Neural cell (in vitro differentiated cells): ENCODE measurements around the gene NOP9. TPM values are rescaled to one million over a fixed set of nuclear protein-coding genes. Genes with fewer than 3 reads are reported as not detected.

Source experiments
- H2AFZ ChIP-seq: fragments of 200-600, 300-800 bp; sonication (generic), shearing (Covaris generic); 2 replicates; pipeline ENCODE4 v1.6.0; 2014; ENCODE audit warnings: low read depth, mild to moderate bottlenecking, antibody characterized with exemption, low read length, moderate library complexity
- H3F3A ChIP-seq: fragments of 200-600 bp; shearing (Covaris generic); 2 replicates; pipeline ENCODE4 v1.6.1; 2016; ENCODE audit warnings: mild to moderate bottlenecking, moderate library complexity, mixed read lengths, antibody characterized with exemption, low read length; ENCODE audit not compliant: insufficient read depth, poor library complexity, severe bottlenecking
- H3K27ac ChIP-seq: fragments of 200-600, 300-800 bp; sonication (generic), shearing (Covaris generic); 2 replicates; pipeline ENCODE4 v1.5.1; 2014; ENCODE audit warnings: mild to moderate bottlenecking, low read length, moderate library complexity
- H3K27me3 ChIP-seq: fragments of 300-800, 200-600 bp; sonication (generic), shearing (Covaris generic); 2 replicates; pipeline ENCODE4 v1.6.0; 2014; ENCODE audit warnings: mild to moderate bottlenecking, low read depth, low read length, moderate library complexity; ENCODE audit not compliant: insufficient read depth
- H3K36me3 ChIP-seq: fragments of 300-800, 200-600 bp; sonication (generic), shearing (Covaris generic); 2 replicates; pipeline ENCODE4 v1.5.1; 2014; ENCODE audit warnings: mild to moderate bottlenecking, antibody characterized with exemption, low read length, moderate library complexity; ENCODE audit not compliant: insufficient read depth
- H3K4me2 ChIP-seq: fragments of 300-800, 200-600 bp; sonication (generic), shearing (Covaris generic); 2 replicates; pipeline ENCODE4 v1.6.0; 2014; ENCODE audit warnings: mild to moderate bottlenecking, low read length
- H3K4me3 ChIP-seq: fragments of 300-800, 200-600 bp; sonication (generic), shearing (Covaris generic); 2 replicates; pipeline ENCODE4 v1.5.1; 2014; ENCODE audit warnings: mild to moderate bottlenecking, low read length, moderate library complexity
- H3K79me2 ChIP-seq: fragments of 200-600 bp; shearing (Covaris generic); replicated peaks from 2 replicates; pipeline ENCODE4 v1.6.0; 2014; ENCODE audit warnings: mild to moderate bottlenecking, low read length, moderate library complexity; ENCODE audit not compliant: insufficient read depth
- H3K9ac ChIP-seq: fragments of 300-800, 200-600 bp; sonication (generic), shearing (Covaris generic); 2 replicates; pipeline ENCODE4 v1.6.1; 2016; ENCODE audit warnings: mild to moderate bottlenecking, low read length, mixed read lengths
- H3K9me2 ChIP-seq: fragments of 200-600 bp; shearing (Covaris generic); 2 replicates; pipeline ENCODE4 v1.6.1; 2016; ENCODE audit warnings: mild to moderate bottlenecking, low read length, mixed read lengths; ENCODE audit not compliant: insufficient read depth
- H3K9me3 ChIP-seq: fragments of 200-600, 300-800 bp; sonication (generic), shearing (Covaris generic); 2 replicates; pipeline ENCODE4 v1.6.1; 2016; ENCODE audit warnings: mild to moderate bottlenecking, mixed run types, low read length, moderate library complexity, mixed read lengths
- H4K20me1 ChIP-seq: fragments of 200-600 bp; shearing (Covaris generic); 2 replicates; pipeline ENCODE4 v1.6.1; 2016; ENCODE audit warnings: mild to moderate bottlenecking, mixed run types; ENCODE audit not compliant: insufficient read depth
- EP300 ChIP-seq: fragments of 450-650 bp; conservative IDR thresholded peaks from 2 replicates; pipeline ENCODE4 v1.6.1; 2014; ENCODE audit warnings: antibody characterized with exemption, mild to moderate bottlenecking, moderate library complexity; ENCODE audit not compliant: poor library complexity, severe bottlenecking
- EZH2 ChIP-seq: fragments of 200-600, 300-800 bp; shearing (Covaris generic), sonication (generic); IDR thresholded peaks from 2 replicates; pipeline ENCODE4 v1.6.1; 2014; ENCODE audit warnings: antibody characterized with exemption, low read length, borderline replicate concordance, mild to moderate bottlenecking; ENCODE audit not compliant: insufficient read depth, poor library complexity, severe bottlenecking
- MXI1 ChIP-seq: fragments of 450-650 bp; conservative IDR thresholded peaks from 2 replicates; pipeline ENCODE4 v1.6.1; 2014; ENCODE audit warnings: antibody characterized with exemption, mild to moderate bottlenecking; ENCODE audit not compliant: poor library complexity, severe bottlenecking
- POLR2AphosphoS5 ChIP-seq: IDR thresholded peaks from 2 replicates; pipeline ENCODE4 v1.6.1; 2012
- RAD21 ChIP-seq: fragments of 450-650 bp; conservative IDR thresholded peaks from 2 replicates; pipeline ENCODE4 v1.6.1; 2014; ENCODE audit warnings: antibody characterized with exemption, mild to moderate bottlenecking, moderate library complexity
- REST ChIP-seq: IDR thresholded peaks from 2 replicates; pipeline ENCODE4 v1.6.1; 2012; ENCODE audit warnings: borderline replicate concordance
- SMC3 ChIP-seq: fragments of 450-650 bp; conservative IDR thresholded peaks from 2 replicates; pipeline ENCODE4 v1.6.1; 2014; ENCODE audit warnings: antibody characterized with exemption, mild to moderate bottlenecking, moderate library complexity; ENCODE audit not compliant: poor library complexity
- TAF1 ChIP-seq: IDR thresholded peaks from 2 replicates; pipeline ENCODE4 v1.6.1; 2012; ENCODE audit warnings: low read depth
- polyA plus RNA-seq: library from polyadenylated mRNA; depleted of rRNA; stranded (reverse); fragments of >200 nt; gene quantifications from 2 replicates; pipeline ENCODE4 v1.2.3, GENCODE V29; 2014
- TF ChIP-seq, protein P1 (sequence below): fragments of 450-650 bp; IDR thresholded peaks from 2 replicates; pipeline ENCODE4 v1.5.1; 2014; ENCODE audit warnings: antibody characterized with exemption, mild to moderate bottlenecking, moderate library complexity; ENCODE audit not compliant: poor library complexity, severe bottlenecking

The NOP9 gene
- polyA plus RNA-seq, 1 donor from 2014 or later, result 13.0 TPM

GRCh38 chr14:24267516-24267915 is 32.1 kb upstream of the NOP9 start:
- H2AFZ ChIP-seq, result no peak overlapping the region
- H3K27ac ChIP-seq, result no peak overlapping the region
- H3K4me2 ChIP-seq, result no peak overlapping the region
- H3K79me2 ChIP-seq, result no peaks in the 10 kb centered on the region
- no peaks in the 10 kb centered on the region for H3K27me3 ChIP-seq
- H3K9me3 ChIP-seq, result no peaks in the 10 kb centered on the region
- H3K9ac ChIP-seq, result no peak overlapping the region
- H3K36me3 ChIP-seq, result no peaks in the 10 kb centered on the region
- no peaks in the 10 kb centered on the region for H4K20me1 ChIP-seq
- TF ChIP-seq, protein P1, sequence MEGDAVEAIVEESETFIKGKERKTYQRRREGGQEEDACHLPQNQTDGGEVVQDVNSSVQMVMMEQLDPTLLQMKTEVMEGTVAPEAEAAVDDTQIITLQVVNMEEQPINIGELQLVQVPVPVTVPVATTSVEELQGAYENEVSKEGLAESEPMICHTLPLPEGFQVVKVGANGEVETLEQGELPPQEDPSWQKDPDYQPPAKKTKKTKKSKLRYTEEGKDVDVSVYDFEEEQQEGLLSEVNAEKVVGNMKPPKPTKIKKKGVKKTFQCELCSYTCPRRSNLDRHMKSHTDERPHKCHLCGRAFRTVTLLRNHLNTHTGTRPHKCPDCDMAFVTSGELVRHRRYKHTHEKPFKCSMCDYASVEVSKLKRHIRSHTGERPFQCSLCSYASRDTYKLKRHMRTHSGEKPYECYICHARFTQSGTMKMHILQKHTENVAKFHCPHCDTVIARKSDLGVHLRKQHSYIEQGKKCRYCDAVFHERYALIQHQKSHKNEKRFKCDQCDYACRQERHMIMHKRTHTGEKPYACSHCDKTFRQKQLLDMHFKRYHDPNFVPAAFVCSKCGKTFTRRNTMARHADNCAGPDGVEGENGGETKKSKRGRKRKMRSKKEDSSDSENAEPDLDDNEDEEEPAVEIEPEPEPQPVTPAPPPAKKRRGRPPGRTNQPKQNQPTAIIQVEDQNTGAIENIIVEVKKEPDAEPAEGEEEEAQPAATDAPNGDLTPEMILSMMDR, result no peak
- TF ChIP-seq REST (no peak), POLR2AphosphoS5 (no peak), MXI1 (no peak)
- H3K9me2 ChIP-seq, result no peaks in the 10 kb centered on the region
- H3K4me3 ChIP-seq, result no peak overlapping the region
- no peaks in the 10 kb centered on the region for H3F3A ChIP-seq

GRCh38 chr14:24268225-24268624 is 31.4 kb upstream of the NOP9 start:
- Histone ChIP-seq H3F3A (no peaks in the 10 kb centered on the region), H3K9me3 (no peaks in the 10 kb centered on the region), H4K20me1 (no peaks in the 10 kb centered on the region), H3K9me2 (no peaks in the 10 kb centered on the region), H3K9ac (no peak overlapping the region), H3K27ac (no peak overlapping the region), H2AFZ (no peak overlapping the region), H3K4me3 (no peak overlapping the region), H3K79me2 (no peaks in the 10 kb centered on the region), H3K27me3 (no peaks in the 10 kb centered on the region), H3K36me3 (no peaks in the 10 kb centered on the region), H3K4me2 (no peak overlapping the region)
- TF ChIP-seq REST (no peak), MXI1 (no peak), POLR2AphosphoS5 (no peak), SMC3 (no peak), TAF1 (no peak), EZH2 (no peak), RAD21 (no peak), EP300 (no peak)
- TF ChIP-seq, protein P1, result no peak
